Hepatocyte (in vitro differentiated cells): ENCODE data around the gene PEX6. TPM values are rescaled to one million over a fixed set of nuclear protein-coding genes. Genes with fewer than 3 reads are reported as not detected.

Experiments used
- DNase-seq: peaks from one replicate; pipeline ENCODE4 v3.0.0-alpha.2; 2016; ENCODE audit warnings: low spot score
- H2AFZ ChIP-seq: fragments of 200-600 bp; sonication (generic); 2 replicates; pipeline ENCODE4 v1.6.0; 2016; ENCODE audit warnings: antibody characterized with exemption, mild to moderate bottlenecking
- H3K27ac ChIP-seq: fragments of 200-600 bp; sonication (generic); 2 replicates; pipeline ENCODE4 v1.5.1; 2016; ENCODE audit warnings: mild to moderate bottlenecking
- H3K27me3 ChIP-seq: fragments of 200-600 bp; sonication (generic); 2 replicates; pipeline ENCODE4 v1.6.1; 2016
- H3K36me3 ChIP-seq: fragments of 200-600 bp; sonication (generic); replicated peaks from 2 replicates; pipeline ENCODE4 v1.5.1; 2016; ENCODE audit warnings: low read depth; ENCODE audit not compliant: insufficient read depth
- H3K4me1 ChIP-seq: fragments of 200-600 bp; sonication (generic); 2 replicates; pipeline ENCODE4 v1.5.1; 2016; ENCODE audit warnings: mild to moderate bottlenecking, moderate library complexity; ENCODE audit not compliant: insufficient read depth
- H3K4me2 ChIP-seq: fragments of 200-600 bp; sonication (generic); 2 replicates; pipeline ENCODE4 v1.6.0; 2016
- H3K4me3 ChIP-seq: fragments of 200-600 bp; sonication (generic); 2 replicates; pipeline ENCODE4 v1.5.1; 2016; ENCODE audit warnings: mild to moderate bottlenecking
- H3K79me2 ChIP-seq: fragments of 200-600 bp; sonication (generic); 2 replicates; pipeline ENCODE4 v1.6.0; 2017; ENCODE audit warnings: mild to moderate bottlenecking
- H3K9me2 ChIP-seq: fragments of 200-600 bp; sonication (generic); replicated peaks from 2 replicates; pipeline ENCODE4 v1.6.0; 2017; ENCODE audit warnings: mild to moderate bottlenecking; ENCODE audit not compliant: insufficient read depth
- H3K9me3 ChIP-seq: fragments of 200-600 bp; sonication (generic); 2 replicates; pipeline ENCODE4 v1.5.1; 2016; ENCODE audit warnings: low read depth, mild to moderate bottlenecking
- H4K20me1 ChIP-seq: fragments of 200-600 bp; sonication (generic); 2 replicates; pipeline ENCODE4 v1.6.0; 2016; ENCODE audit warnings: mild to moderate bottlenecking; ENCODE audit not compliant: insufficient read depth, poor library complexity, severe bottlenecking
- CTCF ChIP-seq: fragments of 200-600 bp; sonication (generic); IDR thresholded peaks from 2 replicates; pipeline ENCODE4 v1.5.1; 2016; ENCODE audit warnings: antibody characterized with exemption, mild to moderate bottlenecking; ENCODE audit not compliant: poor library complexity
- EZH2 ChIP-seq: fragments of 200-600 bp; sonication (generic); IDR thresholded peaks from 2 replicates; pipeline ENCODE4 v1.6.1; 2016; ENCODE audit warnings: antibody characterized with exemption, mild to moderate bottlenecking, borderline replicate concordance
- EZH2phosphoT487 ChIP-seq: fragments of 200-600 bp; sonication (generic); IDR thresholded peaks from one replicate; pipeline ENCODE4 v1.6.1; 2018; ENCODE audit warnings: antibody characterized with exemption, mild to moderate bottlenecking, low read depth, moderate library complexity; ENCODE audit not compliant: unreplicated experiment, severe bottlenecking
- WGBS: methylation state at CpG from one replicate; pipeline ENCODE4 v1.1.6; 2016; ENCODE audit warnings: low lambda C conversion rate; ENCODE audit errors: missing lambda C conversion rate; 5-methylcytosine and 5-hydroxymethylcytosine counted together
- polyA plus RNA-seq: library from polyadenylated mRNA; unstranded; fragments of >200 nt; fragmentation: Nextera tagmentation; extraction: Ambion mirVana; gene quantifications from 2 replicates; pipeline ENCODE4 v1.2.1, GENCODE V29; 2016
- total RNA-seq: library from RNA; depleted of rRNA; stranded (reverse); fragments of >200 nt; gene quantifications from 2 replicates; pipeline ENCODE4 v1.2.3, GENCODE V29; 2014

Gene PEX6
- total and polyA plus RNA-seq, 2 experiments from 2014 or later = 39.4 to 46.1 TPM

- no peak overlapping the region for H3K4me2 ChIP-seq
- no peaks in the 10 kb centered on the region for H3K36me3 ChIP-seq
- no peaks in the 10 kb centered on the region for H3K79me2 ChIP-seq
- H3K4me1 ChIP-seq = peaks cover 14% of the 10 kb centered on the region
- DNase-seq = no peak
- H3K9me2 ChIP-seq = no peaks in the 10 kb centered on the region
- no peak overlapping the region for H2AFZ ChIP-seq
- TF ChIP-seq EZH2 = no peak
- no peak for TF ChIP-seq EZH2phosphoT487
- H4K20me1 ChIP-seq = no peaks in the 10 kb centered on the region
- no peaks in the 10 kb centered on the region for H3K27me3 ChIP-seq
- no peak overlapping the region for H3K4me3 ChIP-seq
- 93% methylated on average over 11 of the region's 12 CpGs for WGBS
- no peak overlapping the region for H3K27ac ChIP-seq
- no peaks in the 10 kb centered on the region for H3K9me3 ChIP-seq
Measured at GRCh38 chr6:42963179-42963854, 15.7 kb downstream of the PEX6 start.

- 94% methylated on average over 13 of the region's 13 CpGs for WGBS
- Histone ChIP-seq H3K4me3 (no peak overlapping the region), H3K79me2 (no peaks in the 10 kb centered on the region), H3K27me3 (no peaks in the 10 kb centered on the region), H3K27ac (no peak overlapping the region), H3K4me2 (no peak overlapping the region), H3K36me3 (no peaks in the 10 kb centered on the region), H3K9me2 (no peaks in the 10 kb centered on the region), H4K20me1 (no peaks in the 10 kb centered on the region), H3K9me3 (no peaks in the 10 kb centered on the region), H3K4me1 (peaks cover 14% of the 10 kb centered on the region), H2AFZ (no peak overlapping the region)
- DNase-seq = no peak
- TF ChIP-seq EZH2phosphoT487 (no peak), EZH2 (no peak), CTCF (no peak)
Measured at GRCh38 chr6:42962502-42963178, 16.3 kb downstream of the PEX6 start.

- no peaks in the 10 kb centered on the region for H3K9me3 ChIP-seq
- no peak overlapping the region for H2AFZ ChIP-seq
- H3K4me1 ChIP-seq = peaks cover 14% of the 10 kb centered on the region
- 94% methylated on average over 12 of the region's 12 CpGs for WGBS
- H3K27ac ChIP-seq = no peak overlapping the region
- no peaks in the 10 kb centered on the region for H3K9me2 ChIP-seq
- H3K4me2 ChIP-seq = no peak overlapping the region
- H3K27me3 ChIP-seq = no peaks in the 10 kb centered on the region
- no peak overlapping the region for H3K4me3 ChIP-seq
- no peaks in the 10 kb centered on the region for H3K79me2 ChIP-seq
- TF ChIP-seq EZH2phosphoT487 (no peak), CTCF (no peak), EZH2 (no peak)
- no peak for DNase-seq
- H3K36me3 ChIP-seq = no peaks in the 10 kb centered on the region
- H4K20me1 ChIP-seq = no peaks in the 10 kb centered on the region
Measured at GRCh38 chr6:42962096-42962495, 16.9 kb downstream of the PEX6 start.

GRCh38 chr6:42961020-42961470 is 17.9 kb downstream of the PEX6 start:
- TF ChIP-seq CTCF (no peak), EZH2 (no peak), EZH2phosphoT487 (no peak)
- Histone ChIP-seq H3K4me1 (peaks cover 14% of the 10 kb centered on the region), H4K20me1 (no peaks in the 10 kb centered on the region), H3K79me2 (no peaks in the 10 kb centered on the region), H3K9me2 (no peaks in the 10 kb centered on the region), H3K27me3 (no peaks in the 10 kb centered on the region), H2AFZ (no peak overlapping the region), H3K4me2 (peak overlapping the region; percentile 100), H3K27ac (no peak overlapping the region), H3K36me3 (no peaks in the 10 kb centered on the region), H3K9me3 (no peaks in the 10 kb centered on the region), H3K4me3 (peak overlapping the region; percentile 52)
- 32% methylated on average over 15 of the region's 15 CpGs for WGBS
- DNase-seq = no peak
